B cell (primary cell): ENCODE data around the gene GRK5.

Experiments
- CTCF ChIP-seq: fragments of 200-600 bp; IDR thresholded peaks from one replicate; pipeline ENCODE4 v1.8.0; 2022; ENCODE audit warnings: antibody characterized with exemption, mild to moderate bottlenecking
- EZH2 ChIP-seq: IDR thresholded peaks from 2 replicates; pipeline ENCODE4 v1.6.1; 2012; ENCODE audit warnings: borderline replicate concordance, low read depth, mild to moderate bottlenecking, moderate library complexity, low read length; ENCODE audit not compliant: insufficient read depth, poor library complexity, severe bottlenecking

- TF ChIP-seq CTCF (no peak), EZH2 (no peak)
Measured at GRCh38 chr10:119221666-119222065, 14.3 kb downstream of the GRK5 start.
